HEK293T (cell line): Measurements from ENCODE around the gene KIAA0040.

Experiments used
- BHLHE40 ChIP-seq: fragments of 450-650 bp; IDR thresholded peaks from 2 replicates; pipeline ENCODE4 v1.6.1; 2016; ENCODE audit warnings: mild to moderate bottlenecking, moderate library complexity, borderline replicate concordance
- ELF4 ChIP-seq: fragments of 450-650 bp; IDR thresholded peaks from 2 replicates; pipeline ENCODE4 v1.6.1; 2017; ENCODE audit warnings: antibody characterized with exemption
- FOXA1 ChIP-seq: fragments of 450-650 bp; IDR thresholded peaks from 2 replicates; pipeline ENCODE4 v1.6.1; 2016; ENCODE audit warnings: mild to moderate bottlenecking
- FOXK2 ChIP-seq: fragments of 450-650 bp; IDR thresholded peaks from 2 replicates; pipeline ENCODE4 v1.6.1; 2016; ENCODE audit warnings: mild to moderate bottlenecking
- FOXM1 ChIP-seq: fragments of 450-650 bp; IDR thresholded peaks from 2 replicates; pipeline ENCODE4 v1.6.1; 2017; ENCODE audit warnings: mild to moderate bottlenecking, borderline replicate concordance
- L3MBTL2 ChIP-seq: fragments of 450-650 bp; conservative IDR thresholded peaks from 2 replicates; pipeline ENCODE4 v1.6.1; 2016; ENCODE audit warnings: mild to moderate bottlenecking
- SP1 ChIP-seq: fragments of 450-650 bp; IDR thresholded peaks from 2 replicates; pipeline ENCODE4 v1.6.1; 2017

- TF ChIP-seq BHLHE40 (no peak), FOXA1 (no peak), FOXM1 (no peak), ELF4 (no peak), SP1 (no peak), L3MBTL2 (no peak), FOXK2 (no peak)
Measured at GRCh38 chr1:175176246-175176645, 16.3 kb downstream of the KIAA0040 start.
